Duodenal mucosa (tissue), 2 donors: Measurements from ENCODE around the gene PCDHA6.
"Not testable (repeated sequence)": the region's sequence is repeated elsewhere in the genome, so short reads cannot be mapped to it uniquely, and the experiment has no call there.

Experiments
- H3K27ac ChIP-seq: one replicate; pipeline ENCODE4 v1.7.0; 2013; ENCODE audit warnings: low read depth, low read length
- H3K27me3 ChIP-seq, 2 donors: one replicate each; pipeline ENCODE4 v1.7.0; 2013; ENCODE audit warnings: low read length in 2 of 2, control low read depth in 1 of 2; ENCODE audit not compliant: insufficient read depth in 2 of 2, control insufficient read depth in 1 of 2
- H3K36me3 ChIP-seq, 2 donors: one replicate each; pipeline ENCODE4 v1.7.0; 2013; ENCODE audit warnings: low read length in 2 of 2, control low read depth in 1 of 2; ENCODE audit not compliant: insufficient read depth in 2 of 2, control insufficient read depth in 1 of 2
- H3K4me1 ChIP-seq, 2 donors: one replicate each; pipeline ENCODE4 v1.7.0; 2013; ENCODE audit warnings: low read length in 2 of 2, control low read depth in 1 of 2; ENCODE audit not compliant: insufficient read depth in 2 of 2, control insufficient read depth in 1 of 2
- H3K4me3 ChIP-seq, 2 donors: one replicate each; pipeline ENCODE4 v1.7.0; 2013; ENCODE audit warnings: low read length in 2 of 2, low read depth in 1 of 2
- H3K9ac ChIP-seq, 2 donors: one replicate each; pipeline ENCODE4 v1.7.0; 2013; ENCODE audit warnings: low read length in 2 of 2, low read depth in 1 of 2
- H3K9me3 ChIP-seq, 2 donors: one replicate each; pipeline ENCODE4 v1.7.0; 2013; ENCODE audit warnings: low read length in 2 of 2, control low read depth in 1 of 2; ENCODE audit not compliant: control insufficient read depth in 1 of 2

PCDHA6 gene

DNA sequence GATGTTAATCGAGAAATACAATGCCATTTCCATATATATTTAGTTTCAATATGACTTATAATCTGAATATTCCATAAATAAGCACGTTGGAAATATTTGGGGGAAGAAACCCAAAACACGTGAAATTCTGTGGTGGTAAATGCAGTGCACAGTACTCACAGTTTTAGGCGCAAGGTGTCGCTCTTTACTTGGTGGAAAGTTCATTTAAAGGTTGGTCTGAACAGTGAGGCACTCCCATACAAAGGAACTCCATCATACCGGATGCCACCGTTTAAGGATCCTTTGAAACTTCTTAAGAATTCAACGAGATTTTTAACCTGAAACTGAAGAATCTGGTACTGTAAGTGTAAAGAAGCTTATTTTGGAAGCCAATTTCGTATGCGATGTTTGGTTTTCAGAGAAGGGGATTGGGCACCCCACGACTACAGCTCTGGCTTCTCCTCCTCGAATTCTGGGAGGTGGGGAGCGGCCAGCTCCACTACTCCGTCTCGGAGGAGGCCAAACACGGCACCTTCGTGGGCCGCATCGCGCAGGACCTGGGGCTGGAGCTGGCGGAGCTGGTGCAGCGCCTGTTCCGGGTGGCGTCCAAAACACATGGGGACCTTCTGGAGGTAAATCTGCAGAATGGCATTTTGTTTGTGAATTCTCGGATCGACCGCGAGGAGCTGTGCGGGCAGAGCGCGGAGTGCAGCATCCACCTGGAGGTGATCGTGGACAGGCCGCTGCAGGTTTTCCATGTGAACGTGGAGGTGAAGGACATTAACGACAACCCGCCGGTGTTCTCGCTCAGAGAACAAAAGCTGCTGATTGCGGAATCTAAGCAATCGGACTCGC, 41.2 kb downstream of the PCDHA6 start, which contains the start of gene PCDHA11:
Gene PCDHA11 (plus strand): TSS at position 237 of the 834 bp plus-strand sequence. CDS start 147 bp downstream, at position 384.
- peak within 1 kb of the TSS in 1 of 2 donors; percentile 14 for H3K4me3 ChIP-seq
- H3K27me3 ChIP-seq: no peaks in the 10 kb centered on the region
- H3K27ac ChIP-seq: no peak within 1 kb of the TSS
- no peaks in the 10 kb centered on the region for H3K36me3 ChIP-seq
- no peak within 1 kb of the TSS for H3K9ac ChIP-seq
- H3K9me3 ChIP-seq: peaks cover 6 to 22% of the 10 kb centered on the region in 2 donors
- H3K4me1 ChIP-seq: no peaks in the 10 kb centered on the region

DNA sequence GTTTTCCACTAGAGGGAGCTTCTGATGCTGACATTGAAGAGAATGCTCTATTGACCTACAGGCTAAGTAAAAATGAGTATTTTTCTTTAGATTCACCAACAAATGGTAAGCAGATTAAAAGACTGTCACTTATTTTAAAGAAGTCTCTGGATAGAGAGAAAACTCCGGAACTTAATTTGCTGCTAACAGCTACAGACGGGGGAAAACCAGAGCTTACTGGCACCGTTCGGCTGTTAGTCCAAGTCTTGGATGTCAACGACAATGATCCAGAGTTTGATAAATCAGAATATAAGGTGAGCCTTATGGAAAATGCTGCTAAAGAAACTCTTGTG, 41.8 kb downstream of the PCDHA6 start:
- no peaks in the 10 kb centered on the region for H3K27me3 ChIP-seq
- no peak overlapping the region for H3K27ac ChIP-seq
- no peak overlapping the region for H3K9ac ChIP-seq
- no peaks in the 10 kb centered on the region for H3K36me3 ChIP-seq
- peaks cover 6 to 22% of the 10 kb centered on the region in 2 donors for H3K9me3 ChIP-seq
- no peaks in the 10 kb centered on the region for H3K4me1 ChIP-seq
- no peak overlapping the region for H3K4me3 ChIP-seq

DNA sequence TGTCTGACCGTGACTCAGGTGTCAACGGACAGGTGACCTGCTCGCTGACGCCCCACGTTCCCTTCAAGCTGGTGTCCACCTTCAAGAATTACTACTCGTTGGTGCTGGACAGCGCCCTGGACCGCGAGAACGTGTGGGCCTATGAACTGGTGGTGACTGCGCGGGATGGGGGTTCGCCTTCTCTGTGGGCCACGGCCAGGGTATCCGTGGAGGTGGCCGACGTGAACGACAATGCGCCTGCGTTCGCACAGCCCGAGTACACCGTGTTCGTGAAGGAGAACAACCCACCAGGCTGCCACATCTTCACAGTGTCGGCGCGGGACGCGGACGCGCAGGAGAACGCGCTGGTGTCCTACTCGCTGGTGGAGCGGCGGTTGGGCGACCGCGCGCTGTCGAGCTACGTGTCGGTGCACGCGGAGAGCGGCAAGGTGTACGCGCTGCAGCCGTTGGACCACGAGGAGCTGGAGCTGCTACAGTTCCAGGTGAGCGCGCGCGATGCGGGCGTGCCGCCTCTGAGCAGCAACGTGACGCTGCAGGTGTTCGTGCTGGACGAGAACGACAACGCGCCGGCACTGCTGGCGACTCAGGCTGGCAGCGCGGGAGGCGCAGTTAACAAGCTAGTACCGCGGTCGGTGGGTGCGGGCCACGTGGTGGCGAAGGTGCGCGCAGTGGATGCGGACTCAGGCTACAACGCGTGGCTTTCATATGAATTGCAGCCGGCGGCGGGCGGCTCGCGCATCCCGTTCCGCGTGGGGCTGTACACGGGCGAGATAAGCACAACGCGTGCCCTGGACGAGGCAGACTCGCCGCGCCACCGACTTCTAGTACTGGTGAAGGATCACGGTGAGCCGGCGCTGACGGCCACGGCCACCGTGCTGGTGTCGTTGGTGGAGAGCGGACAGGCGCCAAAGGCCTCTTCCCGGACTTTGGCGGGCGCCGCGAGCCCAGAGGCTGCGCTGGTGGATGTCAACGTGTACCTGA, 42.8 kb downstream of the PCDHA6 start:
- H3K4me3 ChIP-seq: no peak overlapping the region
- peaks cover 6 to 22% of the 10 kb centered on the region in 2 donors for H3K9me3 ChIP-seq
- no peak overlapping the region for H3K9ac ChIP-seq
- no peaks in the 10 kb centered on the region for H3K27me3 ChIP-seq
- H3K27ac ChIP-seq: no peak overlapping the region
- H3K36me3 ChIP-seq: no peaks in the 10 kb centered on the region
- no peaks in the 10 kb centered on the region for H3K4me1 ChIP-seq

- H3K27ac ChIP-seq: no peak within 1 kb of the TSS
Measured at GRCh38 chr5:140875085-140876065, 47.6 kb downstream of the PCDHA6 start, which contains the start of gene PCDHA12. Gene PCDHA12 (plus strand): TSS chr5:140875308. CDS start chr5:140875473, 165 bp downstream.

DNA sequence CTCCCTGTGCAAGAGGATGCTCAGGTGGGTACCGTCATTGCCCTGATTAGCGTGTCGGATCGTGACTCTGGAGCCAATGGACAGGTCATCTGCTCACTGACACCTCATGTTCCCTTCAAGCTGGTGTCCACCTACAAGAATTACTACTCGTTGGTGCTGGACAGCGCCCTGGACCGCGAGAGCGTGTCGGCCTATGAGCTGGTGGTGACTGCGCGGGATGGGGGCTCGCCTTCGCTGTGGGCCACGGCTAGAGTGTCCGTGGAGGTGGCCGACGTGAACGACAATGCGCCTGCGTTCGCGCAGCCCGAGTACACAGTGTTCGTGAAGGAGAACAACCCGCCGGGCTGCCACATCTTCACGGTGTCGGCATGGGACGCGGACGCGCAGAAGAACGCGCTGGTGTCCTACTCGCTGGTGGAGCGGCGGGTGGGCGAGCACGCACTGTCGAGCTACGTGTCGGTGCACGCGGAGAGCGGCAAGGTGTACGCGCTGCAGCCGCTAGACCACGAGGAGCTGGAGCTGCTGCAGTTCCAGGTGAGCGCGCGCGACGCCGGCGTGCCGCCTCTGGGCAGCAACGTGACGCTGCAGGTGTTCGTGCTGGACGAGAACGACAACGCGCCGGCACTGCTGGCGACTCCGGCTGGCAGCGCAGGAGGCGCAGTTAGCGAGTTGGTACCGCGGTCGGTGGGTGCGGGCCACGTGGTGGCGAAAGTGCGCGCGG, 48.9 kb downstream of the PCDHA6 start:
- not testable (repeated sequence) for H3K9ac ChIP-seq, H3K27ac ChIP-seq, H3K4me3 ChIP-seq, H3K4me1 ChIP-seq, H3K27me3 ChIP-seq, H3K36me3 ChIP-seq
- H3K9me3 ChIP-seq: peaks cover 8 to 17% of the 10 kb centered on the region in 2 donors

More at GRCh38 chr5:140875085-140876065, 47.6 kb downstream of the PCDHA6 start, which contains the start of gene PCDHA12:
- Histone ChIP-seq H3K36me3 (no peaks in the 10 kb centered on the region), H3K4me3 (no peak within 1 kb of the TSS), H3K4me1 (no peaks in the 10 kb centered on the region), H3K9me3 (peaks cover 8 to 19% of the 10 kb centered on the region in 2 donors), H3K27me3 (no peaks in the 10 kb centered on the region), H3K9ac (no peak within 1 kb of the TSS)

DNA sequence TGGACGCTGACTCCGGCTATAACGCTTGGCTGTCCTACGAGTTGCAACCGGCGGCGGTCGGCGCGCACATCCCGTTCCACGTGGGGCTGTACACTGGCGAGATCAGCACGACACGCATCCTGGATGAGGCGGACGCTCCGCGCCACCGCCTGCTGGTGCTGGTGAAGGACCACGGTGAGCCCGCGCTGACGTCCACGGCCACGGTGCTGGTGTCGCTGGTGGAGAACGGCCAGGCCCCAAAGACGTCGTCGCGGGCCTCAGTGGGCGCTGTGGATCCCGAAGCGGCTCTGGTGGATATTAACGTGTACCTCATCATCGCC, 49.5 kb downstream of the PCDHA6 start:
- no peaks in the 10 kb centered on the region for H3K4me1 ChIP-seq
- H3K27ac ChIP-seq: no peak overlapping the region
- H3K9me3 ChIP-seq: peaks cover 8 to 22% of the 10 kb centered on the region in 2 donors
- H3K4me3 ChIP-seq: no peak overlapping the region
- no peaks in the 10 kb centered on the region for H3K27me3 ChIP-seq
- H3K36me3 ChIP-seq: no peaks in the 10 kb centered on the region
- H3K9ac ChIP-seq: no peak overlapping the region
